Right lobe of liver (tissue), 6 donors: Measurements from ENCODE around the gene OS9. TPM values are rescaled to one million over a fixed set of nuclear protein-coding genes. Genes with fewer than 3 reads are reported as not detected.

Source experiments
- ATAC-seq, 4 donors: fragments of 200-7000 bp; cut with Tn5 transposase; one replicate each; pipeline ENCODE4 v1.9.1; 2020; ENCODE audit warnings: mild to moderate bottlenecking in 4 of 4, moderate library complexity in 4 of 4
- DNase-seq, 3 donors: peaks; one replicate each; pipeline ENCODE4 v3.0.0-alpha.2; 2020
- H3K27ac ChIP-seq, 3 donors: fragments of 200-600 bp; one replicate each; pipeline ENCODE4 v1.8.0; 2022
- H3K27me3 ChIP-seq, 2 donors: fragments of 200-600 bp; one replicate each; pipeline ENCODE4 v1.8.0; 2022
- H3K36me3 ChIP-seq, 4 donors: fragments of 200-600 bp; sonication (generic) in 1 of 4; one replicate each; pipeline versions ENCODE4 v1.5.1 to v1.8.0; 2017 to 2022; ENCODE audit warnings: control low read depth in 1 of 4
- H3K4me1 ChIP-seq, 4 donors: fragments of 200-600 bp; sonication (generic) in 1 of 4; one replicate each; pipeline versions ENCODE4 v1.5.1 to v1.8.0; 2017 to 2022; ENCODE audit warnings: control low read depth in 1 of 4
- H3K4me3 ChIP-seq, 3 donors: fragments of 200-600 bp; one replicate each; pipeline ENCODE4 v1.8.0; 2022
- H3K9me3 ChIP-seq, 4 donors: fragments of 200-600 bp; sonication (generic) in 1 of 4; one replicate each; pipeline versions ENCODE4 v1.5.1 to v1.8.0; 2017 to 2022; ENCODE audit warnings: control low read depth in 1 of 4
- POLR2A ChIP-seq: fragments of 450-650 bp; IDR thresholded peaks from one replicate; pipeline ENCODE4 v1.6.1; 2017; ENCODE audit warnings: antibody characterized with exemption, mild to moderate bottlenecking
- WGBS: methylation state at CpG from one replicate; pipeline ENCODE4 v1.1.6; 2018; ENCODE audit warnings: low coverage, low lambda C conversion rate; ENCODE audit not compliant: insufficient coverage; ENCODE audit errors: missing lambda C conversion rate; 5-methylcytosine and 5-hydroxymethylcytosine counted together
- intact Hi-C, 2 donors: fragments of 100-400 bp; cut with DNase I; formaldehyde crosslinking; loops; one replicate each; pipeline versions ENCODE4 v1.11.2 to v1.14.1; 2022
- total RNA-seq, 6 experiments: library from RNA; depleted of rRNA in 2 of 6; stranded (reverse); fragments of >200 nt in 2 of 6; fragmentation: NEBNext Ultra II Directional in 3 of 6; extraction: Animal tissue kit (Norgen Biotek cat#: 25700) in 3 of 6; gene quantifications; one replicate each; pipeline versions ENCODE4 v1.1.0 to v1.2.4, GENCODE V29; 2016 to 2023
- TF ChIP-seq, protein P1 (sequence below), 4 donors: fragments of 200-600 bp in 3 of 4; fragments of 450-650 bp in 1 of 4; IDR thresholded peaks; one replicate each; pipeline versions ENCODE4 v1.5.1 to v1.8.0; 2016 to 2022; ENCODE audit warnings: antibody characterized with exemption in 4 of 4, mild to moderate bottlenecking in 2 of 4
- donor health status: DM: no; HTN: yes; CAD: no.
- donor health status: DM: no; HTN: no; CAD: no.
- donor health status: DM: no; HTN: no; CAD: no.
- donor health status: DM: no; HTN: yes; CAD: no.
- donor health status: DM: no; HTN: yes; CAD: no.

Gene OS9
- total RNA-seq, 6 experiments from 2014 or later = 179 to 245 (median 210) TPM

DNA sequence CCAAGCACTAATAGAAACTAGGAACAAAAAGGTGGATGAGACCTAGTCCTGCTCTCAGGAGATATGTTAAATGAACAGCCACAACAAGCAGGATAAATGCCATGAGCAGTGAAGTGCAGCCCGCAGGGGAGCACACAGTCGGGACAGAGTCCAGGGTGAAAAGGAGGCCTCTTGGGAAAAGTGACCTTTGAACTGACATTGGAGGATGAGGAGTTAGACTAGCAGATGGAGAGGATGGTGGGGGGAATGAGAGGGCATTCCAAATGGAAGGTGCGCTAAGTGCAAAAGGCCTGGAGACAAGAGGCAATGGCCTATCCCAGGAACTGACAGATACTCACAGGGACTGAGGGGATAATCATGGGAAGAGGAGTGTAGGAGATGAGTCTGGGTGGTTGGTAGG is 4.5 kb downstream of the OS9 start:
- DNase-seq = no peak
- Histone ChIP-seq H3K27ac (no peak overlapping the region), H3K4me1 (peaks cover 0 to 16% (median 7%) of the 10 kb centered on the region in 4 donors), H3K27me3 (no peaks in the 10 kb centered on the region), H3K36me3 (peaks cover 0 to 22% (median 11%) of the 10 kb centered on the region in 4 donors), H3K9me3 (no peaks in the 10 kb centered on the region), H3K4me3 (no peak overlapping the region)
- TF ChIP-seq, protein P1, sequence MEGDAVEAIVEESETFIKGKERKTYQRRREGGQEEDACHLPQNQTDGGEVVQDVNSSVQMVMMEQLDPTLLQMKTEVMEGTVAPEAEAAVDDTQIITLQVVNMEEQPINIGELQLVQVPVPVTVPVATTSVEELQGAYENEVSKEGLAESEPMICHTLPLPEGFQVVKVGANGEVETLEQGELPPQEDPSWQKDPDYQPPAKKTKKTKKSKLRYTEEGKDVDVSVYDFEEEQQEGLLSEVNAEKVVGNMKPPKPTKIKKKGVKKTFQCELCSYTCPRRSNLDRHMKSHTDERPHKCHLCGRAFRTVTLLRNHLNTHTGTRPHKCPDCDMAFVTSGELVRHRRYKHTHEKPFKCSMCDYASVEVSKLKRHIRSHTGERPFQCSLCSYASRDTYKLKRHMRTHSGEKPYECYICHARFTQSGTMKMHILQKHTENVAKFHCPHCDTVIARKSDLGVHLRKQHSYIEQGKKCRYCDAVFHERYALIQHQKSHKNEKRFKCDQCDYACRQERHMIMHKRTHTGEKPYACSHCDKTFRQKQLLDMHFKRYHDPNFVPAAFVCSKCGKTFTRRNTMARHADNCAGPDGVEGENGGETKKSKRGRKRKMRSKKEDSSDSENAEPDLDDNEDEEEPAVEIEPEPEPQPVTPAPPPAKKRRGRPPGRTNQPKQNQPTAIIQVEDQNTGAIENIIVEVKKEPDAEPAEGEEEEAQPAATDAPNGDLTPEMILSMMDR (IDR thresholded peaks at IDR 0.05) = no peak
- TF ChIP-seq POLR2A = no peak
- intact Hi-C loops = no loop called here
- 68% methylated on average over 3 of the region's 3 CpGs for WGBS
- no peak for ATAC-seq

DNA sequence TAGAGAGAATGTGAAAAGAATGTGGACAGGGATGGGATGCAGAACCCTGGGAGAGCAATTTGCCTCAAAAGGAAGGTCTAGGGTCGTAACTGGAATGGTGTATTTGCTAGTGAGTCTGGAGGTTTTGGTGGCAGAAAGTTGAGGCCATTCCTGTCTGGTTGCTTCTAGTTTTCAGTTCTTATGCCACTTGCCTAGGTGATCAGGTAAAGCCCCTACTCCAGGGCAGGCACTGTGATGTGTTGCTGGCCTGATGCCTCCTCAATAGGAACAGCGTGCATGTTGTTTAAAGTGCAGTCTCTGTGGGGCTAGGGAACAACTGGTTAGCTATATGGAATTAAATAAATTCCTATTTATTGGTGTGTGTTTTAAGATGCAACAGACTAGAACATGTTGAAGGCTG is 6.4 kb downstream of the OS9 start:
- Histone ChIP-seq H3K27me3 (no peaks in the 10 kb centered on the region), H3K4me1 (peaks cover 0 to 6% (median 2%) of the 10 kb centered on the region in 4 donors), H3K27ac (no peak overlapping the region), H3K9me3 (no peaks in the 10 kb centered on the region), H3K36me3 (peaks cover 0 to 36% (median 11%) of the 10 kb centered on the region in 4 donors), H3K4me3 (no peak overlapping the region)
- DNase-seq (no peak), ATAC-seq (no peak)
- intact Hi-C loops = no loop called here
- TF ChIP-seq, protein P1 (IDR thresholded peaks at IDR 0.05) = no peak
- no peak for TF ChIP-seq POLR2A
- WGBS = 100% methylated on average over 2 of the region's 2 CpGs

DNA sequence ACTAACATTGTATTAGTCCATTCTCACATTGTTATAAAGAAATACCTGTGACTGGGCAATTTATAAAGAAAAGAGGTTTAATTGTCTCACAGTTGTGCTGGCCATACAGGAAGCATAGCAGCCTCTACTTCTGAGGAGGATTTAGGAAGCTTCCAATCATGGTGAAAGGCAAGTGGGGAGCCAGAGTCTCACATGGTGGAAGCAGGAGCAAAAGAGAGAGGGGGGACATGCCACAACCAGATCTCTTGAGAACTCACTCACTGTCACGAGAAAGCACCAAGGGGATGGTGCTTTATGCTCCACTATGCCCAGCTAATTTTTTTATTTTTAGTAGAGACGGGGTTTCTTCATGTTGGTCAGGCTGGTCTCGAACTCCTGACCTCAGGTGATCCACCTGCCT is 13.3 kb downstream of the OS9 start:
- H3K9me3 ChIP-seq = no peaks in the 10 kb centered on the region
- no peak for ATAC-seq
- WGBS = 92% methylated on average over 2 of the region's 3 CpGs
- peaks cover 0 to 47% (median 0%) of the 10 kb centered on the region in 4 donors for H3K36me3 ChIP-seq
- H3K4me1 ChIP-seq = no peaks in the 10 kb centered on the region
- TF ChIP-seq POLR2A = no peak
- TF ChIP-seq, protein P1 (IDR thresholded peaks at IDR 0.05) = no peak
- H3K4me3 ChIP-seq = no peak overlapping the region
- no peaks in the 10 kb centered on the region for H3K27me3 ChIP-seq
- intact Hi-C loops = no loop called here
- DNase-seq = no peak
- H3K27ac ChIP-seq = no peak overlapping the region

DNA sequence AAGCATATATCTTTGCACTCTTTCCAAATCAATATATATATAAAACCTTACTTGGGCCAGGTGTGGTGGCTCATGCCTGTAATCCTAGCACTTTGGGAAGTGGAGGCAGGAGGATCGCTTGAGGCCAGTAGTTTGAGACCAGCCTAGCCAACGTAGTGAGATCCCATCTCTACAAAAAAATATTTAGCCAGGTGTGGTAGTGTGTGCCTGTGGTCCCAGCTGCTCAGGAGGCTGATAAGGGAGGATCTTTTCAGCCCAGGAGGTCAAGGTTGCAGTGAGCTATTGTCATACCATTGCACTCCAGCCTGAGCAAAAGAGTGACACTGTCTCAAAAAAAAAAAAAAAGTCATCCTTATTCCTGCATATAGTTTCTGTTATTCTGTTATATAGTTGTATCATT is 14.4 kb downstream of the OS9 start:
- Histone ChIP-seq H3K9me3 (no peaks in the 10 kb centered on the region), H3K4me3 (no peak overlapping the region), H3K27me3 (no peaks in the 10 kb centered on the region), H3K27ac (no peak overlapping the region), H3K4me1 (no peaks in the 10 kb centered on the region), H3K36me3 (peaks cover 0 to 50% (median 0%) of the 10 kb centered on the region in 4 donors)
- WGBS = 89% methylated on average over 2 of the region's 2 CpGs
- intact Hi-C loops = no loop called here
- DNase-seq = no peak
- no peak for ATAC-seq
- TF ChIP-seq POLR2A = no peak
- TF ChIP-seq, protein P1 (IDR thresholded peaks at IDR 0.05) = no peak

DNA sequence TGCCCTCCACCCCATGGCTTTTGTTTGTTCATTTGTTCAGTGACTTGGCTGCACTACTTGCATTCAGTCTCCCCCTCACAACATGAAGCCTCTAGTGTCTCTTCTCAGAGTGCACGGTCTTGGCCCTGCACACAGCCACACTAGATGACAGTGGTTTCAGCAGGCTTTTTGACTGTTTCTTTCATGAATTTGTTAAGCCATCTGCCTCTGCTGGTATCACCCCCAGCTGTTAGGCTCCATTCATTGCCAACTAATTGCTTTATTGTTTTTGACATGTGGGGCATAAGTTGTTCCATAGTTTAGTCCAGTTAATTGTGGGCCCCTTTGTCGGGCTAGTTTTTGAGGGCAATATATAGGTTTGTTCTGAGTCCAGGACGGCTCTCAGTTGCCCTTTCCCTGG is 18.8 kb downstream of the OS9 start:
- Histone ChIP-seq H3K27me3 (no peaks in the 10 kb centered on the region), H3K4me1 (no peaks in the 10 kb centered on the region), H3K36me3 (peaks cover 0 to 51% (median 14%) of the 10 kb centered on the region in 4 donors), H3K4me3 (no peak overlapping the region), H3K9me3 (no peaks in the 10 kb centered on the region), H3K27ac (no peak overlapping the region)
- intact Hi-C loops = no loop called here
- ATAC-seq (no peak), DNase-seq (no peak)
- WGBS = 88% methylated on average over 3 of the region's 3 CpGs
- TF ChIP-seq POLR2A = no peak
- TF ChIP-seq, protein P1 (IDR thresholded peaks at IDR 0.05) = no peak
